ENCODE data around the gene TLE4.
"Not testable (repeated sequence)": the region's sequence is repeated elsewhere in the genome, so short reads cannot be mapped to it uniquely, and the experiment has no call there.

The TLE4 gene

DNA sequence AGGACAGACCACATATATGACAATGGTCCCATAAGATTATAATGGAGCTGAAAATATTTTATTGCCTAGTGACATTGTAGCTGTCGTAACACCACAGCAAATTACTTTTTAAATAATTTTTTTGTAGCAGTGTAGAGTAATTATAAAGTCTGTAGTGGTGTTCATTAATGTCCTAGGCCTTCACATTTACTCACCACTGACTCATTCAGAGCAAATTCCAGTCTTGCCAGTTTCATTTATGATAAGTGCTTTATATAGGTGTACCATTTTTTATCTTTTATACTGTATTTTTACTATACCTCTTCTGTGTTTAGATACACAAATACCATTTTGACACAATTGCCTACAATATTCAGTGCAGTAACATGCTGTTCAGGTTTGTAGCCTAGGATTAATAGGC is 67.6 kb downstream of the TLE4 start:
- DNase-seq, result no peak

DNA sequence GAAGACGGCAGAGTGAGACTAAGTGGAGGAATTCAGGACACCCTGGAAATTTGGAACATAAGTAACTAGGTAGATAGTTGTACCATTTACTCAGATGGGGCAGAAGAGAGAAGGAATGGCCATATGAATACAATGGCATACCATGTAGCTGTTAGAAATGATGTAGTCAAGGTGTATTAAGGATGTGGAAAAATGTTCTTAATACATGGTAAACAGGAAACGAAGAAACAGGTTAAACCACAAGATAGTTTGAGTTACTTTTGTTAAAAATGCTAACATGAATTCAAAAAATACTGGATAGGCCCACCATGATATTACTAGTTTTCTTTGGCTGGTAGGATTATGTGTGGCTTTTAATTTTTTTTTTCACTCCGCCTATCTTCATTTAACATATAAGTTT is 68.3 kb downstream of the TLE4 start:
- DNase-seq, result not testable (repeated sequence)

DNA sequence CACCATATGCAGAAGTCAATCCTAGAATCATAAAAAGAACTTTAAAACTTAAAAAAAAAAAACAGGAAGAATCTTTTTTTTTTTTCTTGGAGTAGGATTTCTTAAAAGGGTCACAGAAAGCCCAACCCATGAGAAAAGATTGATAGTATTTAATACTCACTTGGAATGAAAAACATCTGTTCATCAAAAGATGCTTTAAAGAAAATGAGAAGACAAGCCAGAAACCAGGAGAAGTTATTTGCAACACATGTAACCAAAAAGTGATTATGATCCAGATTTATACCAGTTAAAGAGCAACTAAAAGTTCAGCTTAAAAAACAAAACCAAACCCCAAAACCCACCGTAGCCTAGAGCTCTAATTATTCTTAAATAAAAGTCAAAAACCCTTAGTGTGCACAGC is 69.3 kb downstream of the TLE4 start:
- DNase-seq, result no peak

DNA sequence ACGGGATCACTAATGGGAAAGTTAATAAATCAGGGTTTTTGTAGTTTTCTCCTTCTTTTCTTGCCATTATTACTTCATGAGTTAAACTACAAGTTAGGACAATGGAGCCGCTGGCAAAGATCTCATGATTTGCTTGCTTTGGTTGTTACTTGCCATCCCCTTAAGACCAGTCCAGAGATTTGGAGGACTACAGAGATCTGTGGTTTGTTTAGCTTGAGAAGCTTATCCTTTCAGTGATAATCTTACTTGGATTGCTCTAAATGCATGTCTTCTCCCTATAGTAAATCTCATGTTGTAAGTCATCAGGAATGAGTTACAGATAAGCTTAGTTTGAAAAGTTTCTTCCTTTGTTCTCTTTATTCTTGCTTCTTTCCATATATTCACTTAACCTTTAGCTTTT is 70.9 kb downstream of the TLE4 start:
- DNase-seq, result no peak

DNA sequence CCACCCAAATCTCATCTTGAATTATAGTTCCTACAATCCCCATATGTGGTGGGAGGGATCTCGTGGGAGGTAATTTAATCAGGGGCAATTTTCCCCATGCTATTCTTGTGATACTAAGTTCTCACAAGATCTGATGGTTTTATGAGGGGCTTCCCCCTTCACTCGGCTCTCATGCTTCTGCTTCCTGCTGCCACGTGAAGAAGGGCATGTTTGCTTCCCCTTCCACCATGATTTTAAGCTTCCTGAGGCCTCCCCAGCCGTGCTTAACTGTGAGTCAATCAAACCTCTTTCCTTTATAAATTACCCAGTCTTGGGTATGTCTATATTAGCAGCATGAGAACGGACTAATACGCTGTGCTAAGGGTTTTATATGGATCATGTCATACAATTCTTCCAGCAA is 72.3 kb downstream of the TLE4 start:
- no peak for DNase-seq

DNA sequence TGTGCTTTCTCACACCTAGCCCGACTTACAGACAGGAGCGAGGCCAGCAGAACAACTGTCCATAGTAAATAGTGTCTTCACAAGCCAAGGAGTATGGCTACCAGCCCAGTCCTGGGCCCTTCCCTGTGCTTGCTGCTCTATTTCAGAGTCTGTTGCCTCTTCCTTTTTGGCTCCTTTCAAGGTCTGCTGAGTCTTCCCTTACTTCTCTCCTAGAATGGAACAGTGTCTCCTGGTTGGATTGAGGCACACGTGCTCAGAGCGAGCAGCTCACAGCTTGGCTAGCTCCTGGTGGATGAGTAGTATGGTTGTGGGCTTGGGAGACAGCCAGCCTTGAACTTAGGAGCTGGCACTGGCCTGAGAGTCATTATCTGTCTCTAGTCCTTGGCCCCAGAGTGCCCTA is 72.8 kb downstream of the TLE4 start:
- no peak for DNase-seq

DNA sequence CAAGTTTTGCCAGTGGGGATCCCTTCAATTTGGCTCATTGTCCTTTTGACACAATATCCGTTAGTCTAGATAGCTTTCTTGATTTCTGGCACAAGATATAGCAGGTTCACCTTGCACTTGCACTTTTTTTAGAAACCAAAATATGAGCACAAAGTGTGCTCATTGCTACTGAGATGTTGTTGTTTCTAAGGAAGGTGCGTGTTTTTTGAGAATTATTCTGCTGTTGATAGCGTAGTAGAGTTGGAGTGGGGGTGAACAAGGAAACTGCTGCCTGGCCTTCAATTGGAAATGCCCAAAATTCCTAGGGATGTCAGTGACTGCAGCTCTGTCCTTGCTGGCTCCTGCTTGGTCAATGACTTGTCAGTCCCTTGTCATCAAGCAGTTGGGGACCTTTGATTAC is 73.3 kb downstream of the TLE4 start:
- no peak for DNase-seq

DNA sequence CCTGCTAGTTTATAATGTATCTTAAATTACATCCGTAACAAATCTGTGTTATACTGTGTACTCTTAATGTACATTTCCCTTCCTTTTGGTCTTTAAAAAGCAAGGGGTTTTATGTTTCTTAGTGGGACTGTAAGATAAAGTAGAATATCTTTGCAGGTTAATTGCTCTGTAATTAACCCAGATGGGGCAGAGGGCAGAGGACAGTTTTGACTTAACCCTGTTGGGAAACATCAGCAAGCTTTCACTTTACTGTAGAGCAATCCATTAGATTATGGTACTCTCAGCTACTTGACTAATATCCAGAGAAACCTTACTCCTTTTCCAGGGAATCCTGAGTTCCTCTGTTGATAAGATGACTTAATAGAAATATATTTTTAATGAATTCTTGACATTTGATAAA is 74.3 kb downstream of the TLE4 start:
- no peak for DNase-seq

DNA sequence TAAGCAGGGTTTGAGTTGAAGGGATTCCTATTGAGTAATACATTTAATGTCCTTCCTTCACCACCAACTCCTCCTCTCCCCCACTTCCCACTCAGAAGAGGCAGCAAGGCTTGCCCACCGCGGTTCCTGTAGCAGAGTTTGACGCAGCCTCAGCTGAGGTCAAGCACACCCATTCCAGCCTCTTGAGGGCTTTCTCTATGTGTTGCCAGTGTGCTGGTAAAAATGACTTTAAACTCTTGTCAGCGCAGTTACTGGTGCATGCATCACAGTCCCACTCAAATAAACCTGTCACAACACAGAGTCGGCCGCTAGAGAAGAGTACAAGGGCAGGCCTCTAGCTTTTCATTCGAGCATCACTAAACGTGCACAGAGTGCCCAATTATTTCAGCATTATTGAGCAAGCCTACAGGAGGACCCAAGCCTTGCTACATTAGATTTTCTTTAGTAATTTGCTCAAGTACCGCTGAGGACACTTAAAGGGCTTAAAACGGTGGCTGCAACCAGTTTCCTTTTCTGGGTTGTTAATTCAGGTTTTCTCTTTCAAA is 79.6 kb downstream of the TLE4 start:
- no peak for DNase-seq

DNA sequence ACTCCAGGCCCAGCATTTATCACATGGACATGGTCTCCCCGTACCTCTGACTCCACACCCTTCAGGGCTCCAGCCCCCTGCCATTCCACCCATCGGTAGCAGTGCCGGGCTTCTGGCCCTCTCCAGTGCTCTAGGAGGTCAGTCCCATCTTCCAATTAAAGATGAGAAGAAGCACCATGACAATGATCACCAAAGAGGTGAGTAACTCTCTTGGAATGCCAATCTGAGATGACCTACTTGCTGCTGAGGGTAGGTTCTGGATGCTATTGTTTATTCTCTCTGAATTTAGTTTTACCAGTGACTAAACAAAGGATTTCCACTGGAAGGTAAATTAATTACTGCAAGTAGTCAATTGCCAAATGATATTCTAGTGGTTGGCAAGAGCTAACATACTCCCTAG is 80.8 kb downstream of the TLE4 start:
- no peak for DNase-seq

DNA sequence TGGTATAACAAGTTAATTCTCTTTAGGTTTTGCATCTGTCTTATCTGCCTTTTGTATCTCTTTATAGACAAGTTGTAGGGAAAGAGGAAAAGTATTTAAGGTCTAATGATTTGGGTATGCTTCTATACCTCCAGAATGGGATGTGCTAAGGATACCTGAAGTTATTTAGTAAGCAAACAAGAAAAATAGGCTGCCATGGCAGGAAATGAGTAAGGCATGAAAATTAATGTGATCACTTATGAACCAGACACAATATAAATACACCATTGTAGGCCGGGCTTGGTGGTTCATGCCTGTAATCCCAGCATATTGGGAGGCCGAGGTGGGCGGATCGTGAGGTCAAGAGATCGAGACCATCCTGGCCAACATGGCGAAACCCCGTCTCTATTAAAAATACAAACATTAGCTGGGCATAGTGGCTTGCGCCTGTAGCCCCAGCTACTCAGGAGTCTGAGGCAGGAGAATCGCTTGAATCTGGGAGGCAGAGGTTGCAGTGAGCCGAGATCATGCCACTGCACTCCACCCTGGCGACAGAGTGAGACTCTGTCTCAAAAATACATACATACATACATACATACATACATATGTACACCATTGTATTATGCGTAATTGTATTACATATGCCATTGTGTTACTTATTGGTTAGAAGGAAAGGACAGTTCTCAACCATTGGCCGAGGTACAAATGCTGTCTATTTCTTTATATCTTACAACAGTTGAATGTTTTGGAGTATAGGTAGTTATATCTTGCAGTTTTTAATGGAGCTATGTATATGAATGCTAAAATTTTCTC is 83.0 kb downstream of the TLE4 start:
- not testable (repeated sequence) for DNase-seq

DNA sequence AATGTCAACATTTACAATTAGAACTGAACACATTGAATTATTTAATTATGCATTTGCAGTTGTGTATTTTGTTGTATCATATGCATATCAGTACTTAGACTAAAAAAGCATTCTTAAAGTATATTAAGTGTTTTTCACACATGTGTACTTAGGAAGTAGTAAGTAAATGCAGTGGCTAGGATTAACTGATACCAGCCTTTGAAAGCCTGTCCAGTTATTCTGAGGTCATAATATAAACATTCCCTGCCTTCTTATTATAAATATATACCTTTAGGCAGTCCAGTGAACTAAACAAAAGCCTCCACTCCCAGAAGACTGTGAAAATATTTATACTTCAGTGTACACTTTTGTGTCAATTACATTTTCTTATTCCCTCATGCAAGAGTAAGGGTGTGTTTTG is 83.8 kb downstream of the TLE4 start:
- DNase-seq, result no peak

DNA sequence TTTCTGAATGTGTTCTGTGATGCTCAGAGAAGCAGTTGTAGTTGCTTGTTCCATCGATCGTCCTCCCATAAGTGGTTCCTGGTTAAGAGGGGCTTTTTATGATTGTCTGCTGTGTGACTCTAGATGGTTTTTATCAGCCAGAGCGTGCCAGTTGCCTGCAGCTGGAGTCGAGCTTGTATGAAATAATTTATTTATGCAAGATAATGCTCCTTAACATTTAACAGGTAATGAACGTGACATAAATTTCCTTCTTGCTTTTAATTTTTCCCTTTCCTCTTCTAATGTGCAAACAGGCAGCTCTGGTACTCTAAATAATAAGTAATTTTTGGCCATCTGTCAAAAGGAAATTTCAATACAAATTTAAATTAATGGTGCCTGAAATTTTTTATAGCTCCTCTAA is 84.4 kb downstream of the TLE4 start:
- DNase-seq, result peak; percentile 28

DNA sequence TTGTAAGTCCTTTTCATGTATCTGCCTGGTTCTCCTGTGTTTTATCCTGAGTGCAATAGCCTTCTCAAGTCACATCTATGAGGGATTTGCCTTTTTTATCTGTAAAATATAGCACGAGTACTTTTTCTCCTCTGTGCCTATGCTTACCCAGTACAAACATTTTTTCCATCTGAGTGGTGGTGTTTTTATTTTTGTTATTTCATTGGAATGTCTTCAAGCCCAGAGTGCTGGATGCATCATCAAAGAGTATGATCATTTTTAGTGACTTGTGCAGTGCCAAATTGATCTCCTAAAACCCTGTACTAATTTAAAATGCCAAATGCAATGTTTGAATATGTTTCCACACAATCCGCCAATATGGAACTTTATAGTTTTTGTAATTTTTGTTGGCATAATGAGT is 86.1 kb downstream of the TLE4 start:
- no peak for DNase-seq

DNA sequence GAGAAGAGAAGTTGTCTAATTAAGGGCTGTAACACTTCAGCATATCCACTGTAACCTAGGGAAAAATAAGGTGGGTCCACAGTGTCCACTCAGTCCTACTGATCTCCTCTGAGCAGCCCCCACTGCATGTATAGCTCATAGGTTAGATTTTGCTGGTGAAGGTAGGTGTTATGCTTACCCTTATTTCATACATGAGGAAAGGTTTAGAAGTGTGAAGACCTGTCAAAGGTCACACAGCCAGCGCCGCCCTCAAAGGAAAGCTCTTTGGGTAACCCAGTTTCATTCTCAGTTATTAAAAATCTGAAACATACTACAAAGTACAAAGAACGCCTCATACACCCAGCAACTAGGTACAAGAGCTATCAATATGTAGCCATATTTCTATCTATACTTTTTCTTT is 87.2 kb downstream of the TLE4 start:
- DNase-seq, result no peak

DNA sequence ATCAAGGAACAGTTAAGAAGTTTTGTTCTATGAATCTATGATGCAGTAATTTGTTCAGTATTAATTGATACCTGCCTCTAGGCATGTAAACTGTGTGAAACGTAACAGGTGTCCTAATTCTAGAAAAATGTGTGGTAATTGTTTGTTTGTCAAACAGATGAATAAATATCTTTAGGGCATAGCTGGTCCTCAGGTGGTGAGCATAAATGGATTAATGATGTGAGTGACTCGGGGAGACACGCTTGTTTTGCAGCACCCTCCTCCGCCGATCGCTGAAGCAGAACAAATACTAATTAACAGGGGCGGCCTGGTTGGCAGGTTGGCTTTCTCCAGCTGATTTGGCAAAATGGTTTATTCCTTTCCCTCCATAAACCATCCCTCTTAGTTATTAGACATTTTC is 88.8 kb downstream of the TLE4 start:
- DNase-seq, result peak; percentile 97

DNA sequence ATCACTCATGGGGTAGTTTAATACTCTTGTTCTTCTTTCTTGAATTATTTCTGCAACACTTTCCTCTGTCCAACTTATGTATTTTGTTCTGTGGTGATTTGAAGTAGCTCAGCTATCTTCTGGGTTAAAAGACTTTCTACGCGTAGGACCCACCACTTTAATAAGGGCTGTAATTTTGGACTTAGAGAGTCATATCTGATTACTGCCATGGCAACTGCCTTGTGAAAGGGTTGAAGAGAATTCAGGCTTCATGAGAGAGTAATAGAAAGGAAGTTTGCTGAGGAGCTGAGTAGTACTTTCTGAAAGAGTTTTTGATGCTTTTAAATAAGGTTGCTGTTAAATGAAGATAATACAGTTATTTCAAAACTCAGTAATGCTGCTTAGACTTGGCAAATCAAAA is 89.5 kb downstream of the TLE4 start:
- peak; percentile 74 for DNase-seq

DNA sequence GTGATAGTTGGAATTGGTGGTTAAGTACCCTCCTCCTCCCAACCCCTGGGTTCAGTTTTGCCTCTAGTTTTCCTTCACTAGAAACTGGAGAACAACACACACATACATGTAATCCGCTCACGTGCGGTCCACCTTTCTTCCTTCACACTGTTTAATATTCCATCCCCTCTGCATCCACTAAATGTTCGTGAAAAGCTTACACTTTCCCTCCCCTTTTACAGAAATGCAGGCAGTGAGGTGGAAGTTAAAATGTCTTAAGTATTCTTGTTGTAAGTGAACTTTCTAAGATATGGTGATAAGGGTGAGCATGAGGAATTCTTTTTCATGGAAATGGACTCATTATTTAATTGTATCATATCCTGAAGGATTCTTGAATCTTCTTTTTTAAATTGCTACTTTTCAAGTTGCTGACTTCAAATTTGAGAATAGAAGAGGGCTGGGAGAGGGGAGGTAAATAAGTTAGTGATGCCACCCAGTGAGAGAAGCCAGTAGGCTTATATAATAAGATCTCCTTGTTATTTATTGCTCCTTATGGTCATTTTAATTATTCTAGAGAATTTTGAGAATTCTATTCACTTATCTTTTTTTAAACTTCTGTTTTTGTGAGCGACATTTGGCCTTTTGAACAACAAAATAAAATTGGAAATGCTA is 90.2 kb downstream of the TLE4 start:
- DNase-seq, result peak; percentile 23

DNA sequence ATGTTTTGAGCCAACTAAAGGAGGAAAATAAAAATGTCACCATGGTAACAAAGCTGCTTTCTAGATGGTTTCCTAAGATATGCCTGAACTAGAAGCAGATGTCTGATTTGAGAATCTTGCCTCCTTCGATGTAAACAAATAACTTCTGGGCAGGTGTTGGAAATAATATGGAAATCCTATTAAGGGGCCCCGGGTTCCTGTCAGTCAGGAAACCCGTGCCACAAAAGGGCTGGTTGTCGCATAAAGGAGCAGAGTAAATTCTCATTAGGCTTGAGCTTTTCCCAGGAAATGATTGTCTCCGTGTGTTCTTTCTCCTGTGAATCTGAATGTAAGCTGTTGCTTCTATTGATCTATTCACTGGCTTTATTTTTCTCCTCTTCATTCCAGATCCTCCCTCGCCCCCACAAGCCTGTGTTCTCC is 90.8 kb downstream of the TLE4 start:
- DNase-seq, result peak; percentile 54

DNA sequence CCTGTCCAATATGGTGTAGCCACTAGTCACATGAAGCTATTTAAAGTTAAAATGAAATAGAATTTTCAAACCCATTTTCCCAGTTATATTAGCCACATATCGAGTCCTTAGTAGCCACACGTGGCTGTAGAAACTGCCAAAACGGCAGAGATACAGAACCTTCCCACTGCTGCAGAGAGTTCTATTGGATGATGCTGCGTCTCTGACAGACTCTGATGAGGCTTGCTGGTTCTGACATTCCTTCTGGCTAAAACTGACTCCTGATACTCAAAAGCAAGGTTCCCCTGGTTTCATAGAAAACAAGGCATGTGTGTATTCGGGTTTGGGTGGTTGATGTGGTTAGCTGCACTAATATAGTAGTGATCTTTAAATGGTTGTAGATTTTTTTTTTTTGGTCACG is 91.5 kb downstream of the TLE4 start:
- DNase-seq, result no peak

DNA sequence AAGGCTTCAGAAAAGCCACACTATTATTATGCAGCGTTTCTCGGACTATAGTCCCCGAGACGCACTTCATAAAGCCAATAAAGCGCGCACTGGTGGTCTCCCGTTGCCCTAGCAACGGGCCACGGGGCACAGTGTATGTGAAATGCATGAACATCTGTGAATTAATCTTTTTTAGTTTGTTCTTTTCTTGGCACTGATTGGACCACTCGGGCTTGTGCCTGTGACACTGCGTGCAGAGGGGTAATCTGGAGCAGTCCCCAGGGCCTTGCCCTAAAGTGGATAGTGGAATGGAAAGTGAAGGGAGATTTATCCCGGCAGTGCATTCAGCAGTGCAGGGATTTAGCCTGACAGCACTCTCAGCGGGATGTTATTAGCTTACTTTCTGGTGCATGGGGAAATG is 92.1 kb downstream of the TLE4 start:
- peak; percentile 46 for DNase-seq

DNA sequence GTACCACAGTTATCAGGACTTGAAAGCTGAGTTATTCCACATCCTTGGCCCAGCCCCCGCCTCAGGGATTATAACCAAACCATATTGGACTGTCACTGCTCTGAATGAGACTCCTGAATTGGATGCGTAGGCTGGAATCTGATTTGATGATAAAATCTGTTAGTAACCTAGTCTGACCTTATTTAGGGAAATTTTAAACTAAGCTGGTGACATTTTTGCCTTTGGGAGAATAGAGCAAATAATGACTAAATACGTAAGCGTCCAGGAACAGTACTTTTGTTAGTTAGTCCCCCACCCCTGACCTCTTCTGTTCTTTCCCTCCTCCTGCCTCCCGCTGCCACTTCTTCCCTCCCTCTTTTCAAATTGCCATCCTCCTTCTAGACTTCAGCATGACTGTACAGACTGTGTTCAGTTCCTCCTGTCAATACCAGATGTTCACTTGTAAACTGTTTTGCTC is 92.6 kb downstream of the TLE4 start:
- peak; percentile 59 for DNase-seq

DNA sequence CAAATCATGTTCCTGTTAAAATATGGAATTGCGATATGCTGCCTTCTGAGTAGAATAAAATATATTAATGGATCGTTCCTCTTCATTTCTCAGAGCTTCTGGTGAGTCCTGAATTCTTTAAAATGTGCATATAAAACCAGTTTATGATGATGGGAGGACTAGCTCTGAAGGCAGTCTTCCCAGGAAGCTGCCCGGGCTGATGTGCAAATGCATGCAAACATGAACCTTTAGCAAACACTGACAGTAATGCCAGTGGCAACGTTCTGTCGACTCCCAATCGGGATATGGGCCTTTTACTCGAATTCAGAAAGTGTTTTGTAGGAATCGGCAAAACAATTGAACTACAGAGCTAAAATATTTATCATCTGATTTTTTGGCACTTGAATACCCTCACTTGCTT is 93.6 kb downstream of the TLE4 start:
- DNase-seq, result peak; percentile 22

DNA sequence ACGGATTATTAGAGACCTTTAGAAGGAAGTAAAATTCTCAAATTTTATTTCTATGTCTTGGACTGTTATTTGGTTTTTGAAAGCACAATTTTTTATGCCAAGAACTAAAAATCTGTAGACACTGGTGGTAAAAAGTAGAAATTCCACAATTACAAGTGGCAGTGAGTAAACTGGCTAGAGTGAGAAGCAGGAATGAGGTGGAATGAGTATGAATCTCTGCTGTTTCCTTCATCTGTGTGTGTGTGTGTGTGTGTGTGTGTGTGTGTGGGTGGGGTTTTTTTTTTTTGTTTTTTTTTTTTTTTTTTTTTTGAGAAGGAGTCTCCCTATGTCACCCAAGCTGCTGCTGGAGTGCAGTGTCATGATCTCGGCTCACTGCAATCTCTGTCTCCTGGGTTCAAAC is 94.2 kb downstream of the TLE4 start:
- DNase-seq, result no peak

DNA sequence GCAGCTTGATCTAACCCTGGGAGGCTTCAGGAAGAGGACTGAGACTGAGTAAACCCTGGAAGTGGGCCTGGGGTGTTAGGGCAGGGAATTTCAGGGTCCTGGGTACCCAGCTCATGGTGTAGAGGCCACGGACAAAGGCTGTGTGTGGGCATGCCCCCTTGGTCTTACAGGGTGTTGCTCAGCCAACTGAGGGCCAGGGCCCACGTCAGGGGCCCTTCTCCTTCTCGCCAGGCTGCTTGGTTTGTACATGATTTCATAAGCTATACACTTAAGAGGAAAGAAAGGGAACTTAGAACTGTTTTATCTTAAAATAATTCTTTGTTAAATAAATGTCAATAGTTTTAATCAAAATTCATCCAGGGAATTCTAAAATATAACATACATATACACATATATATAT is 95.4 kb downstream of the TLE4 start:
- no peak for DNase-seq
